ENCODE measurements around the gene RPH3AL.

Gene RPH3AL

DNA sequence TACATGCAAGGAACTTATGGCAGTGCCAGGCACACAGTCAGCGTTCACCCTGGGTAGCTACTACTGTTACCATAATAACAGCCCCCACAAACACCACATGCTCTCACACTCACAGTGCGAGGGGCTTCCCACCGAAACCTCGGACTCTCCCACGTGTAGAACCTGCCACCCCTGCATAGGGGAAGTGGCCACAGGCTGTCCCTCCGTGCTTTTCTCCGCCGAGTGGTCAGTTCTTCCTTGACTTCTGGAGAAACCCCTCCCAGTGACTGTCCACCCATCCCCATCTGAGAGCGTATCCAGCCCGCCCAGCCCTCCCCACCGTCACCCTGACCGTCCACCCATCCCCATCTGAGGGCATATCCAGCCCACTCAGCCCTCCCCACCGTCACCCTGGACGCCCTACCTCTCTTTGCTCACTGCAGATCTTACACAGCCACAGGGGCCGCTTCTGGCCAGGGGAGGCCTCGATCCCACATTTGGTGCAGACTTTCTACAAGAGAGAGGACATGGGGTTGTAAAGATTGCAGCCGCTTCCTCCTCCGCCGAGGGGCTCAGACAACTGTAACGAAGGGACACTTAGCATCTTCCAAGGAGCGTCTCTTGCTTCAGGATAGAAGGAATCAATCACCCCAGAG lies 71.1 kb downstream of the RPH3AL start:
- H3K4me3 ChIP-seq (ENCODE audit: low read depth, low read length): no peak overlapping the region
- TF ChIP-seq, protein P1, sequence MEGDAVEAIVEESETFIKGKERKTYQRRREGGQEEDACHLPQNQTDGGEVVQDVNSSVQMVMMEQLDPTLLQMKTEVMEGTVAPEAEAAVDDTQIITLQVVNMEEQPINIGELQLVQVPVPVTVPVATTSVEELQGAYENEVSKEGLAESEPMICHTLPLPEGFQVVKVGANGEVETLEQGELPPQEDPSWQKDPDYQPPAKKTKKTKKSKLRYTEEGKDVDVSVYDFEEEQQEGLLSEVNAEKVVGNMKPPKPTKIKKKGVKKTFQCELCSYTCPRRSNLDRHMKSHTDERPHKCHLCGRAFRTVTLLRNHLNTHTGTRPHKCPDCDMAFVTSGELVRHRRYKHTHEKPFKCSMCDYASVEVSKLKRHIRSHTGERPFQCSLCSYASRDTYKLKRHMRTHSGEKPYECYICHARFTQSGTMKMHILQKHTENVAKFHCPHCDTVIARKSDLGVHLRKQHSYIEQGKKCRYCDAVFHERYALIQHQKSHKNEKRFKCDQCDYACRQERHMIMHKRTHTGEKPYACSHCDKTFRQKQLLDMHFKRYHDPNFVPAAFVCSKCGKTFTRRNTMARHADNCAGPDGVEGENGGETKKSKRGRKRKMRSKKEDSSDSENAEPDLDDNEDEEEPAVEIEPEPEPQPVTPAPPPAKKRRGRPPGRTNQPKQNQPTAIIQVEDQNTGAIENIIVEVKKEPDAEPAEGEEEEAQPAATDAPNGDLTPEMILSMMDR (IDR thresholded peaks at IDR 0.05; ENCODE audit: low read depth, low read length): no peak
- DNase-seq (ENCODE audit: low read depth, low spot score): no peak
- in situ Hi-C loops (cut with HindIII; ENCODE audit: low sequenced_read_pairs): no loop called here

DNA sequence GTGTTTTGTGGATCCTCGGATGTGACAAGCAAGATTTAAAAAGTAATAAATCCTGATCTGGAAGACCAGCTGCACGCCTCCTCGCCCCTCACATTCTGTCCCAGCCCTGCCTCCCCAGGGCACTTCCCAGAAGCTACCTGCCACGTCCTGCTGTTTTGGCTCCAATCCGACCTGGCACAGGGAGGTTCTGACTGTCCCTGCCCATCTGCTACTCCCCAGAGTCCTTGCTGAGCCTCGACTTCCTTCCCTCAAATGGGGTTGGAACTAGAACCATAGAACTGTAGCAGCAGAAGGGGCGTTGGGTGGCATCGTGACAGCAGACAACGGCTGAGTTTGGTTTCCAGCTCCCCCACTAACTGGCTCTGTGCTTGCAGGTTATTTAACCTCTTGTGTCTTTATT lies 71.7 kb downstream of the RPH3AL start:
- in situ Hi-C loops (cut with HindIII; ENCODE audit: low sequenced_read_pairs): no loop called here
- TF ChIP-seq, protein P1 (IDR thresholded peaks at IDR 0.05; ENCODE audit: low read depth, low read length): no peak
- no peak overlapping the region for H3K4me3 ChIP-seq (ENCODE audit: low read depth, low read length)
- DNase-seq (ENCODE audit: low read depth, low spot score): no peak

DNA sequence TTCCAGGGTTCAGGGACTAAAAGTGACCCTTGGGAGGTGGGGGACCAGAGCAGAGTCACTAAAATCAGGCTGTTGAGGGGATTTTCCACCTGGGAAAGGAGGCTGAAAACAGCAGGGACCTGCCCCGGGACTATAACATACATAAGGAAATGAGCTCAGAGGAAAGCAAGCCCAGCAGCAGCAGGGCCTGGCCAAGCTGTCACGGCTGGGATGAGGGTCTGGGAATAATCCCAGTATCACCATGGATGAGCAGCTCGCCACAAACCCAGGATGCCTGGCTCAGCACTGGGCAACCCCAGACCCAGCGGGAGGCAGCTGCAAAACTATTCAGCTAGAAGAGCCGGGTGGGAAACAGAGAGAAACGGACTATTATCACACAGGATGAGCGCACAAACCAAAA lies 72.4 kb downstream of the RPH3AL start:
- TF ChIP-seq, protein P1 (IDR thresholded peaks at IDR 0.05; ENCODE audit: low read depth, low read length): no peak
- no peak for DNase-seq (ENCODE audit: low read depth, low spot score)
- in situ Hi-C loops (cut with HindIII; ENCODE audit: low sequenced_read_pairs): no loop called here

DNA sequence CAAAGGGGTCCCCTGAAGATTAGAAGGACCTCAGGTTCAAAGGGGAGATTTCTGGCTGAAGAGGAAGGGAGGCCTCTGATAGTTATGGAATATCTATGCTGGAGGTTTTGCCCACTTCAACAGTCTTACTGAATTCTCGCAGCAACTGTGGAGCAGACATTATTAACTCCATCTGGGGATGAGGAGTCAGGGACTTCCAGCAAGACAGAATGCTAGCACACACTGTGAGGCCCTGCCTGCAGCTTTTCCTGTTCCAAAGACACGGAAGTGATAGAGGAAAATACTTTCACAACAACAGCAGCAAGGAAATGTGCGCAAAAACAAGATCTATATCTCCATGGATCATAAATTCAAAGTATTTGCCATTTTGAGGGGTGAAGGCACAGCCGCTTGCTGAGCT lies 72.8 kb downstream of the RPH3AL start:
- DNase-seq (ENCODE audit: low read depth, low spot score): no peak
- in situ Hi-C loops (cut with HindIII; ENCODE audit: low sequenced_read_pairs): no loop called here
- no peak overlapping the region for H3K4me3 ChIP-seq (ENCODE audit: low read depth, low read length)
- TF ChIP-seq, protein P1 (IDR thresholded peaks at IDR 0.05; ENCODE audit: low read depth, low read length): no peak

More for the DNA sequence above, 72.4 kb downstream of the RPH3AL start:
- H3K4me3 ChIP-seq (ENCODE audit: low read depth, low read length): no peak overlapping the region

DNA sequence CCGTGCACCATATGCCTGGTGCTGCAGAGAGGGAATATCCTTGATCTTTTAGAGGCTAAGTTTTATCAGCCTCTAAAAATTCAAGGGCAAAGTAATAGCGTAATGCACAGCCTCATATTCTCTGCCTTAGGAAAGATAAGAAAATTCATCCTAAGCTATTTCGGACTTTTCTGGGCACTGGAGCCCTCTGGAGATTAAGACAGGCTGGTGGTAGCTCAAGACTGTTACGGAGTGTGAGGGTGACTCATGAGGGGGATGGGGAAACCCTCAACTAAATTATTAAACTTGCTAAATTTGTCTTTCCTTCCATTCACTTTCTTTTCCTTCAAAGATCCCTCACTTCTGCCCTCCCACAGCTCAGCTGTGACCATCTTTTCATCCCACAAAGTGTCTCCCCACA lies 73.3 kb downstream of the RPH3AL start:
- in situ Hi-C loops (cut with HindIII; ENCODE audit: low sequenced_read_pairs): no loop called here
- DNase-seq (ENCODE audit: low read depth, low spot score): no peak
- H3K4me3 ChIP-seq (ENCODE audit: low read depth, low read length): no peak overlapping the region
- TF ChIP-seq, protein P1 (IDR thresholded peaks at IDR 0.05; ENCODE audit: low read depth, low read length): no peak

DNA sequence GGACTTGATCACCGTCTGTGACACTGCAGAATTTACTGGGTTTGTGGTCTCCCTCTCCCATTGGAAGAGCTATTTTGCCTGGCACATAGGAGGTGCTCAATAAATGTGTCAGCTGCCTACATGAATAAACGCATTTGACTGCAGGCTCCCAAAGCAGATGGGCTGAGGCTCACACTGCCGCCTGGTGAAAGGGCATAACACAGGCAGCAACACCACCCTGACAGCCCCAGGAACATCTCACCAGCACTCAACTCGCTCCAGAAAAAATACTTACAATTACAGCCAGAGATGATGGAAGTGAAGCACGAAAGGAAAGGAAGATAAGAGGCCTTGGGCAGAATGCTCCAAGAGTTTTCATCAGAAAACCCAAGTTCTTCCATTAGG lies 73.9 kb downstream of the RPH3AL start:
- no peak overlapping the region for H3K4me3 ChIP-seq (ENCODE audit: low read depth, low read length)
- no peak for DNase-seq (ENCODE audit: low read depth, low spot score)
- in situ Hi-C loops (cut with HindIII; ENCODE audit: low sequenced_read_pairs): no loop called here
- TF ChIP-seq, protein P1 (IDR thresholded peaks at IDR 0.05; ENCODE audit: low read depth, low read length): no peak

Data from astrocyte of the spinal cord (primary cell).